Body of pancreas (tissue), 4 donors: Measurements from ENCODE around the gene BTNL8.

Experiments used
- CTCF ChIP-seq, 7 experiments: fragments of 450-650 bp in 4 of 7; fragments of 200-600 bp in 3 of 7; sonication (generic) in 3 of 7; IDR thresholded peaks; one replicate each; pipeline ENCODE4 v1.5.1; 2016 to 2019; ENCODE audit warnings: antibody characterized with exemption in 7 of 7
- POLR2A ChIP-seq, 3 donors: fragments of 450-650 bp; IDR thresholded peaks; one replicate each; pipeline ENCODE4 v1.6.1; 2016; ENCODE audit warnings: antibody characterized with exemption in 3 of 3, mild to moderate bottlenecking in 2 of 3

- TF ChIP-seq CTCF (IDR thresholded peaks at IDR 0.05) (no peak), POLR2A (IDR thresholded peaks at IDR 0.05) (no peak)
Observed at GRCh38 chr5:180990086-180990881, 91.3 kb downstream of the BTNL8 start.
